NCI-H460 (cell line): ENCODE measurements around the gene NFX1. TPM values are rescaled to one million over a fixed set of nuclear protein-coding genes. Genes with fewer than 3 reads are reported as not detected.
A peak's percentile ranks its signal among the peaks of the same experiment; 100 is the strongest.

Experiments
- DNase-seq: peaks from one replicate; pipeline ENCODE4 v3.0.0-alpha.2; 2016; ENCODE audit warnings: low read depth; ENCODE audit errors: extremely low read depth
- total RNA-seq: library from RNA; depleted of rRNA; stranded (reverse); fragments of >200 nt; shearing (Covaris generic); gene quantifications from 2 replicates; pipeline ENCODE4 v1.2.3, GENCODE V29; 2014

NFX1 gene
- total RNA-seq, 1 experiment from 2014 or later, result 21.0 TPM

- no peak for DNase-seq
Measured at GRCh38 chr9:33265211-33265865, 25.0 kb upstream of the NFX1 start.

- DNase-seq, result no peak
Measured at GRCh38 chr9:33267151-33267767, 23.1 kb upstream of the NFX1 start.

- DNase-seq, result no peak
Measured at GRCh38 chr9:33270146-33270545, 20.2 kb upstream of the NFX1 start.

GRCh38 chr9:33272061-33272460 lies 18.3 kb upstream of the NFX1 start:
- DNase-seq, result no peak

- DNase-seq, result no peak
Measured at GRCh38 chr9:33273266-33273971, 16.9 kb upstream of the NFX1 start.

- no peak for DNase-seq
Measured at GRCh38 chr9:33273972-33274328, 16.4 kb upstream of the NFX1 start.

- no peak for DNase-seq
Measured at GRCh38 chr9:33277484-33277883, 12.8 kb upstream of the NFX1 start.

- no peak for DNase-seq
Measured at GRCh38 chr9:33285502-33285901, 4.8 kb upstream of the NFX1 start.

GRCh38 chr9:33287087-33287490 lies 3.2 kb upstream of the NFX1 start:
- peak; percentile 64 for DNase-seq

- no peak for DNase-seq
Measured at GRCh38 chr9:33288235-33288634, 2.1 kb upstream of the NFX1 start.

- no peak for DNase-seq
Measured at GRCh38 chr9:33288828-33289483, 1.4 kb upstream of the NFX1 start.

GRCh38 chr9:33289496-33289895 lies 820 bp upstream of the NFX1 start:
- DNase-seq, result no peak

- no peak for DNase-seq
Measured at GRCh38 chr9:33289936-33290246, 425 bp upstream of the NFX1 start.

- DNase-seq, result no peak
Measured at GRCh38 chr9:33291031-33291397, 698 bp downstream of the NFX1 start.

GRCh38 chr9:33291901-33292300 lies 1.6 kb downstream of the NFX1 start:
- no peak for DNase-seq

- no peak for DNase-seq
Measured at GRCh38 chr9:33293782-33294181, 3.5 kb downstream of the NFX1 start.

GRCh38 chr9:33294670-33295432 lies 4.5 kb downstream of the NFX1 start:
- no peak for DNase-seq

GRCh38 chr9:33295571-33295970 lies 5.3 kb downstream of the NFX1 start:
- DNase-seq, result no peak

- DNase-seq, result no peak
Measured at GRCh38 chr9:33297432-33297831, 7.1 kb downstream of the NFX1 start.

GRCh38 chr9:33300546-33300945 lies 10.2 kb downstream of the NFX1 start:
- no peak for DNase-seq

- no peak for DNase-seq
Measured at GRCh38 chr9:33304362-33304761, 14.0 kb downstream of the NFX1 start.
